ENCODE data around the gene DDB1.
"Not testable (repeated sequence)": the region's sequence is repeated elsewhere in the genome, so short reads cannot be mapped to it uniquely, and the experiment has no call there.

GRCh38 chr11:61250796-61251765 lies 81.8 kb downstream of the DDB1 start:
- not testable (repeated sequence) for TF ChIP-seq SMAD3 (CRISPR knock-in tag; conservative IDR thresholded peaks at IDR 0.05); KAT2B (IDR thresholded peaks at IDR 0.05; ENCODE audit: low read depth, low read length); CTCF (IDR thresholded peaks at IDR 0.05 in 2 of 3, conservative IDR thresholded peaks at IDR 0.05 in 1 of 3; ENCODE audit: insufficient read depth in 2 of 3, low read depth in 1 of 3, low read length in 3 of 3); ZBTB33 (CRISPR knock-in tag; IDR thresholded peaks at IDR 0.05); SP1 (CRISPR knock-in tag; IDR thresholded peaks at IDR 0.05); CTCFL (IDR thresholded peaks at IDR 0.05; ENCODE audit: borderline replicate concordance, insufficient read depth, low read depth, low read length, poor library complexity, severe bottlenecking); BDP1 (IDR thresholded peaks at IDR 0.05; ENCODE audit: insufficient read depth, insufficient read length); ZNF184 (CRISPR knock-in tag; IDR thresholded peaks at IDR 0.05)
